ENCODE results near the gene CACNA2D1. TPM values are rescaled to one million over a fixed set of nuclear protein-coding genes. Genes with fewer than 3 reads are reported as not detected.
"Not testable (repeated sequence)": the region's sequence is repeated elsewhere in the genome, so short reads cannot be mapped to it uniquely, and the experiment has no call there.

Gene CACNA2D1
- total RNA-seq, 2 experiments from 2014 or later = not detected

GRCh38 chr7:82390936-82391335 lies 52.6 kb downstream of the CACNA2D1 start:
- CTCF ChIA-PET = no interaction called here
- TF ChIP-seq, protein P1, sequence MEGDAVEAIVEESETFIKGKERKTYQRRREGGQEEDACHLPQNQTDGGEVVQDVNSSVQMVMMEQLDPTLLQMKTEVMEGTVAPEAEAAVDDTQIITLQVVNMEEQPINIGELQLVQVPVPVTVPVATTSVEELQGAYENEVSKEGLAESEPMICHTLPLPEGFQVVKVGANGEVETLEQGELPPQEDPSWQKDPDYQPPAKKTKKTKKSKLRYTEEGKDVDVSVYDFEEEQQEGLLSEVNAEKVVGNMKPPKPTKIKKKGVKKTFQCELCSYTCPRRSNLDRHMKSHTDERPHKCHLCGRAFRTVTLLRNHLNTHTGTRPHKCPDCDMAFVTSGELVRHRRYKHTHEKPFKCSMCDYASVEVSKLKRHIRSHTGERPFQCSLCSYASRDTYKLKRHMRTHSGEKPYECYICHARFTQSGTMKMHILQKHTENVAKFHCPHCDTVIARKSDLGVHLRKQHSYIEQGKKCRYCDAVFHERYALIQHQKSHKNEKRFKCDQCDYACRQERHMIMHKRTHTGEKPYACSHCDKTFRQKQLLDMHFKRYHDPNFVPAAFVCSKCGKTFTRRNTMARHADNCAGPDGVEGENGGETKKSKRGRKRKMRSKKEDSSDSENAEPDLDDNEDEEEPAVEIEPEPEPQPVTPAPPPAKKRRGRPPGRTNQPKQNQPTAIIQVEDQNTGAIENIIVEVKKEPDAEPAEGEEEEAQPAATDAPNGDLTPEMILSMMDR (IDR thresholded peaks at IDR 0.05) = no peak

DNA sequence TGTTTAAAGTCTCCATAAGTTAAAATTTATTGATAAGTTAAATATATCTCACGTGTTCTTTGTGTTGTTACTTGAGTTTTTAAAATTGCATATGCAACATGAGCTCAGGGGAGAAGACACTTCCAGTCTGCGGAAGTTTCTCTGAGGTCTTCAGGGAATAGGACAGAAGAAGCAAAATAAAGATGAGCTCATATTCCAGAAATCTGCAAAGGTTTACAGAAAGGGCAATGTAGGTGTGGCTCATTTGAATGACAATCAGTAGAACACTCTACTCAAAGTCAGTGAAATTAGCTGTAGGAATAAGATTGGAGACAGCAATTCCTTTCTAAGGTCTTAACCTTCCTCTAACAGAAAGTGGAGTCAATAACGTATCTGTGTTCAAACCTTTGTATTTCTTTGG lies 53.7 kb downstream of the CACNA2D1 start:
- CTCF ChIA-PET = no interaction called here
- H3K27me3 Mint-ChIP-seq = no peaks in the 10 kb centered on the region

More at GRCh38 chr7:82390936-82391335, 52.6 kb downstream of the CACNA2D1 start:
- Mint-ChIP-seq H3K36me3 (ENCODE audit: low read depth) (no peaks in the 10 kb centered on the region), H3K27me3 (no peaks in the 10 kb centered on the region), H3K27ac (no peak overlapping the region), H3K9me3 (no peaks in the 10 kb centered on the region), H3K4me1 (ENCODE audit: low read depth) (no peaks in the 10 kb centered on the region), H3K4me3 (no peak overlapping the region)
- DNase-seq (no peak), ATAC-seq (no peak)
- intact Hi-C loops (cut with micrococcal nuclease) = no loop called here
- POLR2A ChIA-PET = no interaction called here

DNA sequence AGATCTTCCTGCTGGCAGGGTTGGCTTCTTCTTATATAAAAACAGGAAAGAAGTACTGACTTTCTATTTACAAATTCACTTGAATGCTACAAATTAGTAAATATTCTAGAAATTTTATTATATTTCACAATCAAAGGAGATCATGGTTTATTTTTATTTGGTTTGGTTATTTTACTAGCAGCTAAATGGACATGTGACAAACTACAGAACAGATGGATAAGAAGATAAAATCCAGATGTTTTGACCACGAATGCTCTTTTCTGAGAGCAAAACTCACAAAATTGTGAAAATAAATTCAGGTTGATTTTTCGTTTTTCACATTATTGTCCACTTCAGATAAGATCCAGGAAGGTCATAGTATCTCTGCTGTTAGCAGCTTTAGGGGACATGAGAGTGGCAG lies 55.4 kb downstream of the CACNA2D1 start:
- no peaks in the 10 kb centered on the region for H3K27me3 Mint-ChIP-seq
- no peaks in the 10 kb centered on the region for H3K36me3 Mint-ChIP-seq (ENCODE audit: low read depth)
- H3K4me1 Mint-ChIP-seq (ENCODE audit: low read depth) = no peaks in the 10 kb centered on the region
- DNase-seq = no peak
- POLR2A ChIA-PET = no interaction called here
- intact Hi-C loops (cut with micrococcal nuclease) = no loop called here
- no peaks in the 10 kb centered on the region for H3K9me3 Mint-ChIP-seq
- no peak overlapping the region for H3K27ac Mint-ChIP-seq
- TF ChIP-seq, protein P1 (IDR thresholded peaks at IDR 0.05) = no peak
- no peak for ATAC-seq
- no peak overlapping the region for H3K4me3 Mint-ChIP-seq
- CTCF ChIA-PET = no interaction called here

More for the DNA sequence above, 53.7 kb downstream of the CACNA2D1 start:
- TF ChIP-seq, protein P1 (IDR thresholded peaks at IDR 0.05) = no peak
- no peak overlapping the region for H3K4me3 Mint-ChIP-seq
- H3K27ac Mint-ChIP-seq = no peak overlapping the region
- H3K9me3 Mint-ChIP-seq = no peaks in the 10 kb centered on the region
- no peaks in the 10 kb centered on the region for H3K36me3 Mint-ChIP-seq (ENCODE audit: low read depth)
- DNase-seq (no peak), ATAC-seq (no peak)
- intact Hi-C loops (cut with micrococcal nuclease) = no loop called here
- POLR2A ChIA-PET = no interaction called here
- H3K4me1 Mint-ChIP-seq (ENCODE audit: low read depth) = no peaks in the 10 kb centered on the region

DNA sequence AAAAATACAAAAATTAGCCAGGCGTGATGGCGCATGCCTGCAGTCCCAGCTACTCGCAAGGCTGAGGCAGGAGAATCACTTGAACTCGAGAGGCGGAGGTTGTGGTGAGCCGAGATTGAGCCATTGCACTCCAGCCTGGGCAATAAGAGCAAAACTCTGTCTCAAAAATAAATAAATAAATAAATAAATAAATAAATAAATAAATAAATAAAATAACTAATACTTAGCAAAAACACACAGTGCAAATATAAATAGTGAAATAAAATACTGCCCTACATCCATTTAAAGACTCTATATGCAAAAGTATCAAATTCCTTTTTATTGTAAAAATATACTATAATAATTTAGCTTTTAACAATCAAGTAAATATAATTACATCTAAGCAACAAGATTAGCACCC lies 57.0 kb downstream of the CACNA2D1 start:
- H3K27me3 Mint-ChIP-seq; H3K9me3 Mint-ChIP-seq; H3K4me3 Mint-ChIP-seq; CTCF ChIA-PET; intact Hi-C loops (cut with micrococcal nuclease); POLR2A ChIA-PET; H3K36me3 Mint-ChIP-seq (ENCODE audit: low read depth); DNase-seq; H3K4me1 Mint-ChIP-seq (ENCODE audit: low read depth); ATAC-seq; H3K27ac Mint-ChIP-seq: not testable (repeated sequence)

GRCh38 chr7:82384779-82385178 lies 58.8 kb downstream of the CACNA2D1 start:
- H3K9me3 Mint-ChIP-seq = no peaks in the 10 kb centered on the region
- no peak overlapping the region for H3K27ac Mint-ChIP-seq
- TF ChIP-seq, protein P1 (IDR thresholded peaks at IDR 0.05) = no peak
- H3K4me3 Mint-ChIP-seq = no peak overlapping the region
- DNase-seq (no peak), ATAC-seq (no peak)
- intact Hi-C loops (cut with micrococcal nuclease) = no loop called here
- CTCF ChIA-PET = interaction anchor here (0.6 kb wide), 1 partner anchor 10 kb away, joined by 3 read pairs; no protein-coding TSS in a partner anchor
- POLR2A ChIA-PET = interaction anchor here (0.8 kb wide), 1 partner anchor 28 kb away, joined by 3 read pairs; no protein-coding TSS in a partner anchor
- H3K27me3 Mint-ChIP-seq = no peaks in the 10 kb centered on the region
- H3K36me3 Mint-ChIP-seq (ENCODE audit: low read depth) = no peaks in the 10 kb centered on the region
- H3K4me1 Mint-ChIP-seq (ENCODE audit: low read depth) = no peaks in the 10 kb centered on the region

- Mint-ChIP-seq H3K4me1 (ENCODE audit: low read depth) (no peaks in the 10 kb centered on the region), H3K27ac (no peak overlapping the region), H3K9me3 (no peaks in the 10 kb centered on the region), H3K36me3 (ENCODE audit: low read depth) (no peaks in the 10 kb centered on the region), H3K4me3 (no peak overlapping the region), H3K27me3 (no peaks in the 10 kb centered on the region)
- ATAC-seq = no peak
- intact Hi-C loops (cut with micrococcal nuclease) = no loop called here
- no peak for DNase-seq
- TF ChIP-seq, protein P1 (IDR thresholded peaks at IDR 0.05) = no peak
- ChIA-PET CTCF (no interaction called here), POLR2A (interaction anchor here (0.8 kb wide), 1 partner anchor 29 kb away, joined by 3 read pairs; no protein-coding TSS in a partner anchor)
Observed at GRCh38 chr7:82384051-82384464, 59.5 kb downstream of the CACNA2D1 start.
